GM12878 (cell line): ENCODE data around the gene HMX2. TPM values are rescaled to one million over a fixed set of nuclear protein-coding genes. Genes with fewer than 3 reads are reported as not detected.

Experiments
- ATAC-seq: fragments of 200-7000 bp; cut with Tn5 transposase; 3 replicates; pipeline ENCODE4 v1.9.1; 2020; ENCODE audit warnings: mild to moderate bottlenecking, moderate library complexity
- BruUV-seq: library from RNA; stranded (reverse); fragments of 400-500 nt; replicated peaks from 2 replicates; lab custom pipeline; 2021; lab: Mats Ljungman, UMichigan
- CTCF ChIA-PET: fragments of 300-600 bp; sonication (Branson Sonifier 250); formaldehyde crosslinking; extraction: SDS; loops from one replicate; lab custom pipeline; 2021; ENCODE audit warnings: inconsistent platforms; lab: Yijun Ruan, JAX
- POLR2A ChIA-PET: fragments of 350-600 bp; formaldehyde crosslinking; extraction: SDS; loops from one replicate; lab custom pipeline; 2021; ENCODE audit warnings: inconsistent platforms; lab: Charles Lee
- RAD21 ChIA-PET: fragments of 300-600 bp; sonication (Branson Sonifier 250); formaldehyde crosslinking; loops from one replicate; lab custom pipeline; 2023; ENCODE audit warnings: antibody characterized with exemption; ENCODE audit not compliant: unreplicated experiment; lab: Charles Lee
- SMC1A ChIA-PET: fragments of 300-600 bp; sonication (Branson Sonifier 250); formaldehyde crosslinking; loops from one replicate; lab custom pipeline; 2023; ENCODE audit not compliant: unreplicated experiment, uncharacterized antibody; lab: Charles Lee
- DNase-seq: peaks from one replicate; pipeline ENCODE4 v3.0.0-alpha.2; 2011; ENCODE audit warnings: low read depth, low spot score
- FAIRE-seq: peaks from 3 replicates; lab custom pipeline; 2011; peaks lifted over from hg19 to GRCh38; lab: Jason Lieb, UNC
- H2AFZ ChIP-seq: 2 replicates; pipeline ENCODE4 v1.6.0; 2011; ENCODE audit warnings: low read depth, low read length, control low read depth; ENCODE audit not compliant: control insufficient read depth
- H3K27ac ChIP-seq: 2 replicates; pipeline ENCODE4 v1.5.1; 2011; ENCODE audit warnings: control low read depth; ENCODE audit not compliant: control insufficient read depth, insufficient read depth
- H3K27me3 ChIP-seq, 2 experiments: replicated peaks in 1 of 2; 2 replicates each; pipeline versions ENCODE4 v1.6.0 to v1.6.1; 2011; ENCODE audit warnings: low read length in 1 of 2; ENCODE audit not compliant: control insufficient read depth in 2 of 2, insufficient read depth in 2 of 2
- H3K36me3 ChIP-seq, 2 experiments: 2 replicates each; pipeline ENCODE4 v1.5.1; 2011; ENCODE audit warnings: low read length in 1 of 2; ENCODE audit not compliant: control insufficient read depth in 2 of 2, insufficient read depth in 2 of 2
- H3K4me1 ChIP-seq: 2 replicates; pipeline ENCODE4 v1.6.1; 2011; ENCODE audit warnings: mild to moderate bottlenecking, low read length, moderate library complexity, mixed read lengths; ENCODE audit not compliant: control insufficient read depth, insufficient read depth
- H3K4me2 ChIP-seq: 2 replicates; pipeline ENCODE4 v1.6.0; 2011; ENCODE audit warnings: control low read depth; ENCODE audit not compliant: control insufficient read depth, insufficient read depth
- H3K4me3 ChIP-seq: fragments of 200-600 bp; sonication (generic); 2 replicates; pipeline ENCODE4 v1.5.1; 2016
- H3K79me2 ChIP-seq: 2 replicates; pipeline ENCODE4 v1.6.0; 2011; ENCODE audit warnings: low read length; ENCODE audit not compliant: control insufficient read depth, insufficient read depth
- H3K9ac ChIP-seq: 2 replicates; pipeline ENCODE4 v1.8.0; 2011; ENCODE audit warnings: low read length, control low read depth, mixed read lengths; ENCODE audit not compliant: control insufficient read depth, insufficient read depth
- H3K9me3 ChIP-seq: replicated peaks from 3 replicates; pipeline ENCODE4 v1.5.1; 2011; ENCODE audit warnings: mild to moderate bottlenecking, low read length; ENCODE audit not compliant: control insufficient read depth, insufficient read depth
- H4K20me1 ChIP-seq: 2 replicates; pipeline ENCODE4 v1.6.0; 2011; ENCODE audit not compliant: control insufficient read depth, insufficient read depth
- BMI1 ChIP-seq: fragments of 450-650 bp; IDR thresholded peaks from 2 replicates; pipeline ENCODE4 v1.6.1; 2016; ENCODE audit warnings: mild to moderate bottlenecking, moderate library complexity, borderline replicate concordance
- ESRRA ChIP-seq: IDR thresholded peaks from 2 replicates; pipeline ENCODE4 v1.6.1; 2012; ENCODE audit warnings: mild to moderate bottlenecking, low read length, improper control_type of control experiment
- NBN ChIP-seq: fragments of 450-650 bp; IDR thresholded peaks from 2 replicates; pipeline ENCODE4 v1.6.1; 2016
- NR2C2 ChIP-seq: IDR thresholded peaks from 2 replicates; pipeline ENCODE4 v1.6.1; 2011; ENCODE audit warnings: borderline replicate concordance, low read depth; ENCODE audit not compliant: control insufficient read depth, insufficient read length
- POLR2AphosphoS2 ChIP-seq: IDR thresholded peaks from 2 replicates; pipeline ENCODE4 v1.6.1; 2011; ENCODE audit warnings: low read depth, mild to moderate bottlenecking, low read length, improper control_type of control experiment, moderate library complexity
- POU2F2 ChIP-seq: IDR thresholded peaks from 3 replicates; pipeline ENCODE4 v1.6.1; 2011; ENCODE audit warnings: low read depth, mild to moderate bottlenecking, low read length, borderline replicate concordance
- PRDM15 ChIP-seq: fragments of 450-650 bp; formaldehyde crosslinking; IDR thresholded peaks from 2 replicates; pipeline ENCODE4 v1.4.0; 2020; ENCODE audit warnings: mild to moderate bottlenecking, moderate library complexity
- RCOR1 ChIP-seq: conservative IDR thresholded peaks from 2 replicates; pipeline ENCODE4 v1.6.1; 2012; ENCODE audit warnings: low read depth, low read length, improper control_type of control experiment
- SREBF1 ChIP-seq: IDR thresholded peaks from 2 replicates; pipeline ENCODE4 v1.6.1; 2012; ENCODE audit warnings: mild to moderate bottlenecking, low read length
- TBL1XR1 ChIP-seq: IDR thresholded peaks from 2 replicates; pipeline ENCODE4 v1.6.1; 2012; ENCODE audit warnings: low read depth, low read length, improper control_type of control experiment
- WGBS: methylation state at CpG from one replicate; pipeline ENCODE4 v1.1.6; 2016; ENCODE audit warnings: low lambda C conversion rate; ENCODE audit not compliant: insufficient replicate concordance, insufficient coverage; ENCODE audit errors: missing lambda C conversion rate; 5-methylcytosine and 5-hydroxymethylcytosine counted together
- in situ Hi-C: fragments of 300-500 bp; cut with MboI; formaldehyde crosslinking; loops from 9 replicates; pipeline ENCODE4 v1.14.3; 2018; ENCODE audit warnings: mixed read lengths
- intact Hi-C: fragments of 100-400 bp; cut with micrococcal nuclease; formaldehyde crosslinking; loops from one replicate; pipeline ENCODE4 v1.14.2; 2022; ENCODE audit not compliant: unreplicated experiment
- polyA plus RNA-seq, 11 experiments: library from polyadenylated mRNA; depleted of rRNA in 4 of 11; unstranded in 6 of 11; stranded (reverse) in 5 of 11; fragments of >200 nt; fragmentation: Nextera tagmentation in 4 of 11; fragmentation: Illumina TruSeq in 1 of 11; extraction: Ambion mirVana in 4 of 11; extraction: Trizol in 1 of 11; gene quantifications; 1 replicate in 1 of 11; 2 replicates in 10 of 11; pipeline versions ENCODE4 v1.2.1 to v1.2.3, GENCODE V29; 2011 to 2016; ENCODE audit warnings: inconsistent platforms in 2 of 11, missing spikeins in 2 of 11, low read depth in 1 of 11
- total RNA-seq, 4 experiments: library from RNA; depleted of rRNA in 3 of 4; stranded (reverse); fragments of >200 nt in 3 of 4; fragmentation: Illumina TruSeq in 1 of 4; extraction: Trizol in 1 of 4; gene quantifications; 2 replicates each; pipeline versions ENCODE4 v1.2.1 to v1.2.3, GENCODE V29; 2013 to 2021
- TF ChIP-seq, protein P1 (sequence below): fragments of 450-650 bp; IDR thresholded peaks from 2 replicates; pipeline ENCODE4 v1.6.1; 2017; ENCODE audit warnings: mild to moderate bottlenecking, low read depth, inconsistent platforms; ENCODE audit not compliant: poor library complexity, severe bottlenecking
- TF ChIP-seq, protein P2 (sequence below): IDR thresholded peaks from 2 replicates; pipeline ENCODE4 v1.6.1; 2012; ENCODE audit warnings: improper control_type of control experiment, low read depth, low read length; ENCODE audit not compliant: insufficient replicate concordance

Gene HMX2
- total and polyA plus RNA-seq, 10 of the 15 experiments (the other 5 are each of a cell fraction or from before 2014, with no cell fraction given) = 1.4 to 31.3 (median 16.8) TPM; not detected in 1

DNA sequence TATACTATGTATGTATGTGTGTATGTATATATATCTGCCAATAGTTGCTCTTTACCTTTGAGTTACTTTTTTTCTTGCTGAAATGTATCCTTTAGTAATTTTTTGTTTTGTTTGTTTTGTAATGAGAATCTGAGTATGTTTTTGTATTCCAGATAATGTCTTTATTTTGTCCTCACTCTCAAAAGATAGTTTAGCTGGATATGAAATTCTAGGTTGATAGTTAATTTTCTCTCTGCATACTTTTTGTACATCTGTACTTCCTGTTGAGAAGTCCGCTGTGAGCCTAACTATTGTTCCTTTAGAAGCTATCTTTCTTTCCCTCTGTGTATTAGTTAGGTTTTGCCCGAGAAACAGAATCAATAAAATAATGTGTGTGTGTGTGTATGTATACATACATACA, 35.8 kb downstream of the HMX2 start (continued):
- no peak for TF ChIP-seq PRDM15

GRCh38 chr10:123187781-123188180, 39.8 kb downstream of the HMX2 start:
- H3K27me3 ChIP-seq = no peaks in the 10 kb centered on the region
- DNase-seq (no peak), ATAC-seq (no peak), FAIRE-seq (no peak)
- H3K4me2 ChIP-seq = no peak overlapping the region
- SMC1A ChIA-PET = no interaction called here
- BruUV-seq = no TSS peak
- intact Hi-C loops = no loop called here
- in situ Hi-C loops = no loop called here
- H3K79me2 ChIP-seq = no peaks in the 10 kb centered on the region
- H3K9ac ChIP-seq = no peak overlapping the region
- peaks cover 7% of the 10 kb centered on the region for H3K9me3 ChIP-seq
- no peak overlapping the region for H3K4me3 ChIP-seq
- H3K4me1 ChIP-seq = no peaks in the 10 kb centered on the region
- no peaks in the 10 kb centered on the region for H4K20me1 ChIP-seq
- POLR2A ChIA-PET = no interaction called here
- peaks cover 1 to 3% of the 10 kb centered on the region in 2 experiments; a peak in 3 of 4 replicates for H3K36me3 ChIP-seq
- CTCF ChIA-PET = no interaction called here
- no peak for TF ChIP-seq TBL1XR1
- no peak for TF ChIP-seq POU2F2
- TF ChIP-seq NBN = no peak
- TF ChIP-seq RCOR1 = no peak
- TF ChIP-seq, protein P1, sequence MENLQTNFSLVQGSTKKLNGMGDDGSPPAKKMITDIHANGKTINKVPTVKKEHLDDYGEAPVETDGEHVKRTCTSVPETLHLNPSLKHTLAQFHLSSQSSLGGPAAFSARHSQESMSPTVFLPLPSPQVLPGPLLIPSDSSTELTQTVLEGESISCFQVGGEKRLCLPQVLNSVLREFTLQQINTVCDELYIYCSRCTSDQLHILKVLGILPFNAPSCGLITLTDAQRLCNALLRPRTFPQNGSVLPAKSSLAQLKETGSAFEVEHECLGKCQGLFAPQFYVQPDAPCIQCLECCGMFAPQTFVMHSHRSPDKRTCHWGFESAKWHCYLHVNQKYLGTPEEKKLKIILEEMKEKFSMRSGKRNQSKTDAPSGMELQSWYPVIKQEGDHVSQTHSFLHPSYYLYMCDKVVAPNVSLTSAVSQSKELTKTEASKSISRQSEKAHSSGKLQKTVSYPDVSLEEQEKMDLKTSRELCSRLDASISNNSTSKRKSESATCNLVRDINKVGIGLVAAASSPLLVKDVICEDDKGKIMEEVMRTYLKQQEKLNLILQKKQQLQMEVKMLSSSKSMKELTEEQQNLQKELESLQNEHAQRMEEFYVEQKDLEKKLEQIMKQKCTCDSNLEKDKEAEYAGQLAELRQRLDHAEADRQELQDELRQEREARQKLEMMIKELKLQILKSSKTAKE = no peak
- TF ChIP-seq, protein P2, sequence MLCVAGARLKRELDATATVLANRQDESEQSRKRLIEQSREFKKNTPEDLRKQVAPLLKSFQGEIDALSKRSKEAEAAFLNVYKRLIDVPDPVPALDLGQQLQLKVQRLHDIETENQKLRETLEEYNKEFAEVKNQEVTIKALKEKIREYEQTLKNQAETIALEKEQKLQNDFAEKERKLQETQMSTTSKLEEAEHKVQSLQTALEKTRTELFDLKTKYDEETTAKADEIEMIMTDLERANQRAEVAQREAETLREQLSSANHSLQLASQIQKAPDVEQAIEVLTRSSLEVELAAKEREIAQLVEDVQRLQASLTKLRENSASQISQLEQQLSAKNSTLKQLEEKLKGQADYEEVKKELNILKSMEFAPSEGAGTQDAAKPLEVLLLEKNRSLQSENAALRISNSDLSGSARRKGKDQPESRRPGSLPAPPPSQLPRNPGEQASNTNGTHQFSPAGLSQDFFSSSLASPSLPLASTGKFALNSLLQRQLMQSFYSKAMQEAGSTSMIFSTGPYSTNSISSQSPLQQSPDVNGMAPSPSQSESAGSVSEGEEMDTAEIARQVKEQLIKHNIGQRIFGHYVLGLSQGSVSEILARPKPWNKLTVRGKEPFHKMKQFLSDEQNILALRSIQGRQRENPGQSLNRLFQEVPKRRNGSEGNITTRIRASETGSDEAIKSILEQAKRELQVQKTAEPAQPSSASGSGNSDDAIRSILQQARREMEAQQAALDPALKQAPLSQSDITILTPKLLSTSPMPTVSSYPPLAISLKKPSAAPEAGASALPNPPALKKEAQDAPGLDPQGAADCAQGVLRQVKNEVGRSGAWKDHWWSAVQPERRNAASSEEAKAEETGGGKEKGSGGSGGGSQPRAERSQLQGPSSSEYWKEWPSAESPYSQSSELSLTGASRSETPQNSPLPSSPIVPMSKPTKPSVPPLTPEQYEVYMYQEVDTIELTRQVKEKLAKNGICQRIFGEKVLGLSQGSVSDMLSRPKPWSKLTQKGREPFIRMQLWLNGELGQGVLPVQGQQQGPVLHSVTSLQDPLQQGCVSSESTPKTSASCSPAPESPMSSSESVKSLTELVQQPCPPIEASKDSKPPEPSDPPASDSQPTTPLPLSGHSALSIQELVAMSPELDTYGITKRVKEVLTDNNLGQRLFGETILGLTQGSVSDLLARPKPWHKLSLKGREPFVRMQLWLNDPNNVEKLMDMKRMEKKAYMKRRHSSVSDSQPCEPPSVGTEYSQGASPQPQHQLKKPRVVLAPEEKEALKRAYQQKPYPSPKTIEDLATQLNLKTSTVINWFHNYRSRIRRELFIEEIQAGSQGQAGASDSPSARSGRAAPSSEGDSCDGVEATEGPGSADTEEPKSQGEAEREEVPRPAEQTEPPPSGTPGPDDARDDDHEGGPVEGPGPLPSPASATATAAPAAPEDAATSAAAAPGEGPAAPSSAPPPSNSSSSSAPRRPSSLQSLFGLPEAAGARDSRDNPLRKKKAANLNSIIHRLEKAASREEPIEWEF = no peak
- no peak for TF ChIP-seq BMI1
- TF ChIP-seq SREBF1 = no peak
- no peak for TF ChIP-seq ESRRA
- no peak for TF ChIP-seq NR2C2
- TF ChIP-seq POLR2AphosphoS2 = no peak
- TF ChIP-seq, all 136 proteins: peak for 0
- RAD21 ChIA-PET = no interaction called here
- Histone ChIP-seq H2AFZ (no peak overlapping the region), H3K27ac (no peak overlapping the region)
- WGBS = 100% methylated on average over 5 of the region's 5 CpGs
